OCI-LY3 (cell line): ENCODE measurements around the gene CROCC2.

Experiments used
- EZH2phosphoT487 ChIP-seq: fragments of 200-600 bp; shearing (Covaris generic); IDR thresholded peaks from 2 replicates; pipeline ENCODE4 v1.6.1; 2018; ENCODE audit warnings: antibody characterized with exemption, mixed run types, low read depth
- TF ChIP-seq, protein P1 (sequence below): fragments of 200-600, 300-600 bp; sonication (generic); IDR thresholded peaks from 2 replicates; pipeline ENCODE4 v1.5.1; 2014; ENCODE audit warnings: antibody characterized with exemption, low read length, low read depth

DNA sequence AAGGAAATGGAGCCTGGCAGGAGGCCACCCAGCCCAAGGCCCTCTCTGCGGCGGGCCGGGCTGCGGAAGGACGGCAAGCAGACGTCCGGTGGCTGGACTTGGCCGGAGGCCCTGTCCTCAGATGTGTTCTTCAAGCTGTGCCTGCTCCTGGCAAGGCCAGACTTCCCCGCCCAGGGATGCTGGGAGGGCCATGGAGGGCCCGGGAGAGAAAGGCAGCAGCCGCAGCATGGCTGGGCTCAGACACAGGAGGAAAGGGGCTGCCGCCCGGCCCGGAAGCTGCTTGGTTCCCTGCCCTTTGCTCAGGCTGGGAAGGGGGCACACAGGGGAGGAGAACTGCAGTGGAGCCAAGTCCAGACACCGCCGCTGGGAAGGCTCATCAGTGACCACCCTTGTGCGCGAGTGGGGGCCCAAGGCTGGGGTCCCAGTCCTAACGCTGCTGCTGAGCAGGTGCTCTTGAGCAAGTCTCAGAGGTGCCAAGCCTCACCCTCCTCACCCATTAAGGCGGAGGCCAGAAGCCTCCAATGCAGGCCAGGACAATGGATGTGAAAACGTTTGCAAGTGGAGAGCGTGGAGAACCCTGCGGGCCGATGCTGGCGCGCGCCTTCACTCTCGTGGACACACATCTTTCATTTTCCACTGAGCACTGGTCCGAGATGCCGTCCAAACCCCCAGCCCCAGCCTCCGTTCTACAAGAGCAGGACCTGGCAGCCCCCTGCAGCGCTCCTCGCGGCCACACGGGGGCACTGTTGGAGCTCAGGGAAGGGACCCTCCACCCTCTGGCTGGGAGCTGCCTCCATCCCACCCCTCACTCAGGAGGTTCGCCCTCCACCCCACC is 7.9 kb downstream of the CROCC2 start:
- TF ChIP-seq, protein P1, sequence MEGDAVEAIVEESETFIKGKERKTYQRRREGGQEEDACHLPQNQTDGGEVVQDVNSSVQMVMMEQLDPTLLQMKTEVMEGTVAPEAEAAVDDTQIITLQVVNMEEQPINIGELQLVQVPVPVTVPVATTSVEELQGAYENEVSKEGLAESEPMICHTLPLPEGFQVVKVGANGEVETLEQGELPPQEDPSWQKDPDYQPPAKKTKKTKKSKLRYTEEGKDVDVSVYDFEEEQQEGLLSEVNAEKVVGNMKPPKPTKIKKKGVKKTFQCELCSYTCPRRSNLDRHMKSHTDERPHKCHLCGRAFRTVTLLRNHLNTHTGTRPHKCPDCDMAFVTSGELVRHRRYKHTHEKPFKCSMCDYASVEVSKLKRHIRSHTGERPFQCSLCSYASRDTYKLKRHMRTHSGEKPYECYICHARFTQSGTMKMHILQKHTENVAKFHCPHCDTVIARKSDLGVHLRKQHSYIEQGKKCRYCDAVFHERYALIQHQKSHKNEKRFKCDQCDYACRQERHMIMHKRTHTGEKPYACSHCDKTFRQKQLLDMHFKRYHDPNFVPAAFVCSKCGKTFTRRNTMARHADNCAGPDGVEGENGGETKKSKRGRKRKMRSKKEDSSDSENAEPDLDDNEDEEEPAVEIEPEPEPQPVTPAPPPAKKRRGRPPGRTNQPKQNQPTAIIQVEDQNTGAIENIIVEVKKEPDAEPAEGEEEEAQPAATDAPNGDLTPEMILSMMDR: peak; percentile 77
- no peak for TF ChIP-seq EZH2phosphoT487
